NCI-H2171 treated with DMSO at 0.1 percent for 48 hours (cell line): ENCODE results near the gene CEBPE.

Experiments
- DNase-seq: peaks from one replicate; lab custom pipeline; 2025; lab: John Stamatoyannopoulos, UW

The CEBPE gene

DNA sequence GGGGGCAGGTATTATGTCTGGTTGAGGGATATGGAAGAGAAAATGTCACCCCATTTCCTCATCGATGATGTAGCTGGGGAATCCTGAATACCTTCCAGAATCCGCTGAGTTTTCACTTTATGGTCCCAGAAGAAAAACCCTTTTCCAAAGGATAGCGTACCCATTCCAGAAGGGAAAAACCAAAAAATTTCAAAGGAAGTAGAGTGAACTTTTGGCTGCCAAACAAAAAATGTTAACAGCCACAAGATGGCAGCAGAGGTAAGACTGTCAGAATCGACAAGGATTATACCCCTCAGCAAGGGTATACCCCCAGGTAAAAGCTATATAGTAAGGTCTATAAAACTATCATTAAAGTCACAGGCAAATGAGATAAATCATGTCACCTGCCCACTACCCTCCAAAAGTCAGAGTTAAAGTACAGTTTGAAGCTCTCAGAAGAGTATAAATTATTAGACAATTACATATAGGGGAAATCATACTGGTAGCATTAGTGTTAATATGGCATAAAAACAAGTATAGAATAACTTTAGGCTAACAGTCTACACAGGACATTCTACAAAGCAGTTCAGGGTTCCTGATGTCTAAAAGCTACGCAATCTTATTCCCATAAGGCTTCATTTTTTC, 42.2 kb downstream of the CEBPE start:
- no peak for DNase-seq

- no peak for DNase-seq
Observed at GRCh38 chr14:23074906-23075305, 44.1 kb downstream of the CEBPE start.

DNA sequence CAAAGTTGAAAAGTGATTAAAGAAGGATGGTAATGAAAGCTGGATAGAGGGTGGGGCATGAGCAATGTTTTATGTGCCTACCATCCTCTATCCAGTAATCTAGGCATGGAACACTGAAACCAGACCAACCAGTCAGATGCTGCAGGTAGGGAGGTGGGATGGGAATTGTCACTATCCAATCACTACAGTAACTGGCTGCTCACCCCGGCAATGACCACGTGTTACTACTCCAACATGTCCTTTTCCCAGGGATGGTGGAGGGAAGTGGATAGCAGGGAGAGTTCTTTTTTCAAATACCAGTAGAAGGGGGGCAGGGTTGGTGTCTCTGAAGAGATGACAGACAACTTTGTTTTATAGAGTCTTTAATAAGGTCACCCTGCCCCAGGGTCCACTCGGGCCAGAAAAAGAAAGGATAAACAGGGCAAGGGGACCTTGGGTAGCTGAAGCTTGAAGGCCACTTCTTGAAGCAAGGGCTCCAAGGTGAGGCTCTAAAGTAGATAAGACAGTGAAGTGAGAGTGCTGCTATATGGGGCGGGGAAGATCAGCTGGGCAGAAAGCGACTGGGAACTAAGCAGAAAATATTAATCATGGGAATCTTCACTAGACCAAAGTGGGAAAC, 47.0 kb downstream of the CEBPE start:
- no peak for DNase-seq

GRCh38 chr14:23071244-23071920, 47.7 kb downstream of the CEBPE start:
- no peak for DNase-seq

DNA sequence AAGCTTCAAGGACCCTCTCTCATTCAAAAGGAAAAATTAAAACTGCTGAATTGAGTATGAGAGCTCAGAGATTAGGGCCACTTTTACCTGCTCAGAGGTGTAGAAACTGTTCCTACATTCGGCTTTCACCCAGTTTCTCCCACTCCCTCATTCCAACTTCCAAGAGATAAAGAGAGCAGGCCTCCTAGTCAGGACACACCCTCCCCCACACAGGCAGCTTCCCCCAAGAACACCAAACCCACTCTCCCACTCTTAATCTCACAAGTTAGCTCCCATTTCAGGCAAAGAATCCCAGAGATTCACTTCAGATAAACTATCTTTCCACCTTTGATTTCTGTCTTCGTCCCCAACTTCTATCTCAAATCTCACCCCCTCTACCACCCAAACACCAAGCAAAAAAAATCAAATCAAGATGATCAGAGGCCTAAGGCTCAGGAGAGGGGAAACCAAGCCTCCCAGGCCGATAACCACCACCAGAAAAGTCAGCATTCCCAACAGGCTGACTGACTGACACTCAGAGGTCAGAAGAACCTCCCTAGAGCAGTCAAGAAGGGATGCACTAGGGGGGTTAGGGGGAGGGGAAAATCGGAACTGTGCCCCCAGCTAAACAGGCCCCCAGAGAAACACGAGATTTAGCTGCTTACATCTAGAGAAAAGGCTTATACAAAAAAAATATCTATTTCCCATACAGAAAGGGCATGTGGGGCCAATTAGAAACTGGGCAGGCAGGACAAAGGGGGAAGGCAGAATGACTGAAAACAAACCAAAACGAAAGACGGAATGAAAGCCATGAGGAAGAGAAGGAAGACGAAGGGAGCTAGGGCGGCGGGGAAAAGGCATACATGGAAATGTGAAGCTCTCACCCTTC, 48.6 kb downstream of the CEBPE start:
- no peak for DNase-seq

DNA sequence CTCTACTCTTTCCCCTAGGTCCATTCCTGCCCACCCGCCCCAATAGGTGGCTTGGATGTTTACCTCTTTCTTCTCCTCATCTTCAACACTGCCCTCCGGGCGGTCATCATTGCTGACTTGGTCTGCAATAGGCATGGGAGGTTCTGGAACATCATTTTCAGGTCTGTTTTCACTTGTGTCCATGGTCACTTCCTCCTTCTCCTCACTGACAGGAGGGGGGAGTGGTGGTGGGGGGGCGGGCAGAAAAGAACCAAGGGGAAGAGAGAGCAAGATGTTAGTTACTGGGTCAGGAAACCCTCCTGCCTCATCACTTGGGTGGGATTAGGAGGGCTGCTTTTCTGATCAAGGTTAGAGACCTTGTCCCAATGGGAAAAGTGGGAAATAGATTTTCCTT, 49.6 kb downstream of the CEBPE start:
- DNase-seq, result no peak

DNA sequence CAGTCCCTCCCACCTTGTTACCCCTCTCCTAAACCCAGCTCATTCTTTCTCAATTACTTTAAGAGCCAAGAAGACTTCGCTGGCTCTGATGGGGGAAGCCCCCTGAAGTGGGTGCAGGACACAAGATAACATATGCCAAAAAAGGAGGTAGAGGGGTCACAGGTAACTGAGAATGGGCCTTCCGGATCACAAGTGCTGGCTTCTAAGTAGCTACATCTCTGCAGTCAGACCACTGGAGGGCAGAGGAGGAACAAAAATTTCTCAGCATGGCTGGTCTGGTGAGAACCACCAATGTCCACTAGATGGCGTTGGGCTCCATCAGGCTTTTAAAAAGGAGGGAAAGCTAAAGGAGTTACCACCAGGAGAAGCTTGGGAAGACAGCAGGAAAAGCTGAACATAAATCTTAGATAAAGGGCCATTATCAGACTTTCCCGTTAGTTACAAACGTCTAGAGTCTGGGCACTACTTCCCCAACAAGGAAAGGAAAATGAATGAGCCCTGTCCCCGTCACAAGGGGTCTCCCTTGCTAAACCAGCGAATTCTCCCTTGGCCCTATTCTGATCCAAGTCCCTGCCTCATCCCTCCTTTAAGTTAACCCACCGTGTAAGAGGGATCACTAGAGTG, 50.2 kb downstream of the CEBPE start:
- DNase-seq, result no peak

- no peak for DNase-seq
Observed at GRCh38 chr14:23067847-23068788, 50.9 kb downstream of the CEBPE start.
